HCT116 (cell line): ENCODE measurements around the gene SCD5. TPM values are rescaled to one million over a fixed set of nuclear protein-coding genes. Genes with fewer than 3 reads are reported as not detected.

ENCODE experiments used
- ATAC-seq: fragments of 200-7000 bp; cut with Tn5 transposase; 2 replicates; pipeline ENCODE4 v1.9.1; 2020; ENCODE audit warnings: mild to moderate bottlenecking, moderate library complexity
- BruUV-seq: library from RNA; stranded (reverse); fragments of 400-500 nt; replicated peaks from 2 replicates; lab custom pipeline; 2021; lab: Mats Ljungman, UMichigan
- CTCF ChIA-PET: fragments of 300-600 bp; sonication (Branson Sonifier 250); formaldehyde crosslinking; loops from one replicate; lab custom pipeline; 2021; ENCODE audit warnings: antibody characterized with exemption; lab: Charles Lee
- POLR2A ChIA-PET: fragments of 300-600, 350-600 bp; sonication (Branson Sonifier 250); formaldehyde crosslinking; loops from one replicate; lab custom pipeline; 2021; ENCODE audit warnings: antibody characterized with exemption; lab: Charles Lee
- RAD21 ChIA-PET, 2 experiments: fragments of 300-600 bp; sonication (Branson Sonifier 250); formaldehyde crosslinking; loops; one replicate each; lab custom pipeline; 2023; ENCODE audit warnings: low total read pairs in 2 of 2; ENCODE audit not compliant: uncharacterized antibody in 2 of 2, unreplicated experiment in 2 of 2, low non-redundant PET in 1 of 2; lab: Charles Lee
- DNase-seq: peaks from one replicate; pipeline ENCODE4 v3.0.0-alpha.2; 2010; ENCODE audit warnings: low read depth, low spot score
- H2AFZ ChIP-seq: fragments of 200-600 bp; shearing (Covaris generic), sonication (generic); 2 replicates; pipeline ENCODE4 v1.6.1; 2017; ENCODE audit warnings: low read depth, mixed run types, mixed read lengths, antibody characterized with exemption, low read length; ENCODE audit not compliant: poor library complexity, severe bottlenecking
- H3K27ac ChIP-seq: 2 replicates; pipeline ENCODE4 v1.5.1; 2012; ENCODE audit warnings: low read depth, low read length
- H3K27me3 ChIP-seq: fragments of 200-600 bp; sonication (generic); 2 replicates; pipeline ENCODE4 v1.6.1; 2016; ENCODE audit warnings: mixed run types, low read length, mixed read lengths; ENCODE audit not compliant: insufficient read depth
- H3K36me3 ChIP-seq, 2 experiments: fragments of 200-500 bp in 1 of 2; fragments of 200-600 bp in 1 of 2; sonication (Bioruptor generic) in 1 of 2; sonication (generic) in 1 of 2; 2 replicates each; pipeline versions ENCODE4 v1.5.1 to v1.6.1; 2014 to 2016; ENCODE audit warnings: low read length in 2 of 2, inconsistent platforms in 1 of 2, mixed read lengths in 1 of 2, mixed run types in 1 of 2; ENCODE audit not compliant: insufficient read depth in 2 of 2, control insufficient read depth in 1 of 2
- H3K4me1 ChIP-seq, 2 experiments: fragments of 200-600 bp in 1 of 2; sonication (generic) in 1 of 2; 2 replicates each; pipeline versions ENCODE4 v1.5.1 to v1.6.1; 2012 to 2017; ENCODE audit warnings: low read length in 2 of 2, inconsistent platforms in 1 of 2, mild to moderate bottlenecking in 1 of 2, mixed read lengths in 1 of 2, mixed run types in 1 of 2, moderate library complexity in 1 of 2; ENCODE audit not compliant: insufficient read depth in 2 of 2, control insufficient read depth in 1 of 2
- H3K4me2 ChIP-seq: fragments of 200-600 bp; sonication (generic); 2 replicates; pipeline ENCODE4 v1.6.1; 2017; ENCODE audit warnings: mixed run types, low read length, mixed read lengths
- H3K4me3 ChIP-seq, 2 experiments: fragments of 200-600 bp in 1 of 2; sonication (generic) in 1 of 2; replicated peaks in 1 of 2; 2 replicates each; pipeline ENCODE4 v1.5.1; 2011 to 2016; ENCODE audit warnings: low read length in 2 of 2, control low read depth in 1 of 2, low read depth in 1 of 2, mild to moderate bottlenecking in 1 of 2, mixed read lengths in 1 of 2, mixed run types in 1 of 2
- H3K79me2 ChIP-seq: fragments of 200-600 bp; sonication (generic); 2 replicates; pipeline ENCODE4 v1.6.1; 2017; ENCODE audit warnings: mild to moderate bottlenecking, mixed run types, low read length, moderate library complexity, mixed read lengths; ENCODE audit not compliant: insufficient read depth
- H3K9ac ChIP-seq: fragments of 200-600 bp; sonication (generic); 2 replicates; pipeline ENCODE4 v1.6.1; 2016; ENCODE audit warnings: low read length, mixed read lengths
- H3K9me2 ChIP-seq: fragments of 200-600 bp; sonication (generic), shearing (Covaris generic); 2 replicates; pipeline ENCODE4 v1.6.1; 2017; ENCODE audit warnings: mixed run types, mild to moderate bottlenecking, moderate library complexity; ENCODE audit not compliant: insufficient read depth
- H3K9me3 ChIP-seq, 2 experiments: fragments of 200-500 bp in 1 of 2; fragments of 200-600 bp in 1 of 2; sonication (Bioruptor generic) in 1 of 2; sonication (generic) in 1 of 2; 2 replicates each; pipeline ENCODE4 v1.6.1; 2014 to 2017; ENCODE audit warnings: low read length in 2 of 2, mixed read lengths in 2 of 2, inconsistent platforms in 1 of 2, low read depth in 1 of 2, mild to moderate bottlenecking in 1 of 2, mixed run types in 1 of 2, moderate library complexity in 1 of 2; ENCODE audit not compliant: control insufficient read depth in 1 of 2, insufficient read depth in 1 of 2
- H4K20me1 ChIP-seq: fragments of 200-600 bp; sonication (generic), shearing (Covaris generic); 2 replicates; pipeline ENCODE4 v1.6.1; 2017; ENCODE audit warnings: mixed run types, mild to moderate bottlenecking, moderate library complexity; ENCODE audit not compliant: insufficient read depth
- CEBPB ChIP-seq: IDR thresholded peaks from 2 replicates; pipeline ENCODE4 v1.6.1; 2012; ENCODE audit warnings: low read depth
- EGR1 ChIP-seq: IDR thresholded peaks from 2 replicates; pipeline ENCODE4 v1.6.1; 2012; ENCODE audit warnings: low read depth
- EZH2 ChIP-seq: fragments of 200-600 bp; sonication (generic); IDR thresholded peaks from 2 replicates; pipeline ENCODE4 v1.6.1; 2017; ENCODE audit warnings: antibody characterized with exemption, mixed run types
- EZH2phosphoT487 ChIP-seq: fragments of 200-600 bp; IDR thresholded peaks from 2 replicates; pipeline ENCODE4 v1.6.1; 2018; ENCODE audit warnings: antibody characterized with exemption, borderline replicate concordance
- FOSL1 ChIP-seq: IDR thresholded peaks from 2 replicates; pipeline ENCODE4 v1.6.1; 2012; ENCODE audit warnings: low read depth
- POLR2A ChIP-seq: IDR thresholded peaks from 2 replicates; pipeline ENCODE4 v1.7.0; 2011; ENCODE audit warnings: borderline replicate concordance; ENCODE audit not compliant: insufficient read depth, insufficient read length; ENCODE audit errors: extremely low read depth
- POLR2AphosphoS5 ChIP-seq: IDR thresholded peaks from 2 replicates; pipeline ENCODE4 v1.6.1; 2011; ENCODE audit warnings: mild to moderate bottlenecking, low read depth, low read length, moderate library complexity
- RAD21 ChIP-seq: IDR thresholded peaks from 2 replicates; pipeline ENCODE4 v1.6.1; 2012; ENCODE audit warnings: low read depth, mild to moderate bottlenecking
- SIN3A ChIP-seq: IDR thresholded peaks from 2 replicates; pipeline ENCODE4 v1.6.1; 2012; ENCODE audit warnings: low read depth
- TCF7L2 ChIP-seq: IDR thresholded peaks from 2 replicates; pipeline ENCODE4 v1.7.0; 2011; ENCODE audit warnings: borderline replicate concordance, inconsistent platforms; ENCODE audit not compliant: insufficient read depth, insufficient read length; ENCODE audit errors: extremely low read depth
- ZFX ChIP-seq: fragments of 450-650 bp; IDR thresholded peaks from 2 replicates; pipeline ENCODE4 v1.6.1; 2017
- ZNF274 ChIP-seq: fragments of 200-500 bp; sonication (Bioruptor generic); IDR thresholded peaks from 2 replicates; pipeline ENCODE4 v1.6.1; 2014; ENCODE audit warnings: mild to moderate bottlenecking, low read depth, low read length, inconsistent platforms
- intact Hi-C: fragments of 100-400 bp; cut with micrococcal nuclease; formaldehyde crosslinking; loops from 2 replicates; pipeline ENCODE4 v1.10.0; 2022
- total RNA-seq: library from RNA; stranded (reverse); gene quantifications from one replicate; pipeline ENCODE4 v1.2.1, GENCODE V29; 2021; ENCODE audit not compliant: unreplicated experiment
- TF ChIP-seq, protein P1 (sequence below): IDR thresholded peaks from 2 replicates; pipeline ENCODE4 v1.6.1; 2012; ENCODE audit warnings: low read depth
- TF ChIP-seq, protein P2 (sequence below): IDR thresholded peaks from 2 replicates; pipeline ENCODE4 v1.6.1; 2012
- TF ChIP-seq, protein P3 (sequence below): IDR thresholded peaks from 2 replicates; pipeline ENCODE4 v1.6.1; 2011; ENCODE audit warnings: mild to moderate bottlenecking, low read length, moderate library complexity; ENCODE audit not compliant: insufficient replicate concordance; ENCODE audit errors: extremely low read depth

Gene SCD5
- total RNA-seq, 1 experiment from 2014 or later: 21.7 TPM

DNA sequence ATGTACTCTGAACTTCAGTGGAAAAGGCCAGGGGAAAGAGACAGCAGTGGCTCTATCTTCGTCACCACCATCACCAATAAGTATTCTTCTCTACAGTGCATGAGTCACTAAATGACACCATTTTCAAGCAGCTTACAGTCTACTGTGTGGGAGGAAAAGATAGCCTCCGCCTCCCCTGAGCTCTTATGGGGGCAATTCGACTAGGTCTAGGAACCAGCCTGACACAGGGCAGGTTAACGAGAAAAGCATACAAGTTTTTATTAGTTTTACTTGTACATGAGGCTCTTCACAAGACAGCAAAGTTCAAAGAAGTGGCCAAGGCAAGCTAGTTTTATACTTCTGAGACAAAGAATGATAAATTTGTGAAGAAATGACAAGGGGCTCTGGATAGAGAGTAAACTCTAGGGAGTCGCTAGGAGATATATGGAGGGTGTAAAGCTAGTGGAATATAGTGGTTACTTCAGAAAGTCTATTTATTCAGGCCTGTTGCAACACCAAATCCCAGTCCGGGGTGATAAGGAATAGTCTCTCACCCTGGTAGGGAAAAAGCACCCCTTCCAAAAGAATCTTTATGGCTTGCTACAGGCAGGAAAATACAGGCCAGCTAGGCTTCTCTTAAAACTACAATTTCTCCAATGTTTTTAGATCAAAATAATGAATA lies 49.7 kb downstream of the SCD5 start (continued):
- no peak for TF ChIP-seq TCF7L2
- no peak for TF ChIP-seq FOSL1
- TF ChIP-seq RAD21: no peak
- TF ChIP-seq ZFX: no peak
- no peak for TF ChIP-seq SIN3A
- no peak for TF ChIP-seq POLR2A
- no peak for TF ChIP-seq CEBPB
- TF ChIP-seq EZH2phosphoT487: no peak
- TF ChIP-seq, all 23 proteins: peak for 0

DNA sequence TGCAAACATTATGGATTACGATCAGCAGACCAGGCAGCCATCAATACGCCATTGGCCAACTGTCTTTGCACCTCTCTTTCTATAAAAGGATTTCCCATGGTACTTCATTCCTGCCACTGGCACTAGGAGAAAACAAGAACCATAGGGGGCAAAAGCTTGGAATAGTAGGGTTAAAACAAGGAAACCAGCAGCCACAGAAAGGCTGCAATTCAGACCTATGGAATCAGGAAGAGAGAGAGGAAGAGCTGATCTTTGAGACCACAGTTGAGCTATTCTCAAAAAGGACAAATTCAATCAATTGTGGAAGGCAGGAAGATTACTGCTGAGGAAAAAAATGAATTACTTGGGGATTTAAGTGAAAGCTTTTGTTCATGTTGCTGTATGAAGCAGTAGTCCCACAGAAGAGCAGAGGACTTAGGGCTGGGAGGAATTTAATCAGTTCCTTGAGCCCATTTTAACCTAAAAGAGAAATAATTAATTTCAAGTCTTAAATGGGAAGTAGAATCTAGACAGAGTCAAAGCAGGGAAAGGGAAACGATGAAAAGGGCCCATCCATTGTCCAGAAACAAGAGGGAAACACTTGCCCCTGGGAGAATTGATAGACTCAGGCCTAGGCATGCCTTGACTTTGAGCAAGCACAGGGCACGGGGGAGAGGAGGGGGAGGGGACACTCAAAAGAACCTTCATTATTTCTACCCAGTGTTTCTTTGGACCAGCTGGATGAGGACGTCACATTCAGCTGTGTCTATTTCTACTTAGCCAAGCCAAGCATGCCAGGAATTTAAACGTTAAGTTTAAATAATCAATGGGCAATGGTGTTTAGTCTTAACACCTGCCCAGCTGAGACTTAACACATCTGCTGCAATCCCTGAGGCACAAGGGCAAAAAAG lies 50.7 kb downstream of the SCD5 start:
- no TSS peak for BruUV-seq
- Histone ChIP-seq H3K4me2 (no peak overlapping the region), H3K9me3 (no peaks in the 10 kb centered on the region), H3K9me2 (no peaks in the 10 kb centered on the region), H3K4me1 (peaks cover 3 to 20% of the 10 kb centered on the region in 2 experiments; a peak in 2 of 4 replicates), H3K9ac (no peak overlapping the region), H3K4me3 (no peak overlapping the region), H3K27ac (no peak overlapping the region), H3K36me3 (no peaks in the 10 kb centered on the region), H3K79me2 (no peaks in the 10 kb centered on the region), H4K20me1 (no peaks in the 10 kb centered on the region), H3K27me3 (no peaks in the 10 kb centered on the region), H2AFZ (no peak overlapping the region)
- ATAC-seq (no peak), DNase-seq (no peak)
- RAD21 ChIA-PET: no interaction called here
- TF ChIP-seq, protein P1, sequence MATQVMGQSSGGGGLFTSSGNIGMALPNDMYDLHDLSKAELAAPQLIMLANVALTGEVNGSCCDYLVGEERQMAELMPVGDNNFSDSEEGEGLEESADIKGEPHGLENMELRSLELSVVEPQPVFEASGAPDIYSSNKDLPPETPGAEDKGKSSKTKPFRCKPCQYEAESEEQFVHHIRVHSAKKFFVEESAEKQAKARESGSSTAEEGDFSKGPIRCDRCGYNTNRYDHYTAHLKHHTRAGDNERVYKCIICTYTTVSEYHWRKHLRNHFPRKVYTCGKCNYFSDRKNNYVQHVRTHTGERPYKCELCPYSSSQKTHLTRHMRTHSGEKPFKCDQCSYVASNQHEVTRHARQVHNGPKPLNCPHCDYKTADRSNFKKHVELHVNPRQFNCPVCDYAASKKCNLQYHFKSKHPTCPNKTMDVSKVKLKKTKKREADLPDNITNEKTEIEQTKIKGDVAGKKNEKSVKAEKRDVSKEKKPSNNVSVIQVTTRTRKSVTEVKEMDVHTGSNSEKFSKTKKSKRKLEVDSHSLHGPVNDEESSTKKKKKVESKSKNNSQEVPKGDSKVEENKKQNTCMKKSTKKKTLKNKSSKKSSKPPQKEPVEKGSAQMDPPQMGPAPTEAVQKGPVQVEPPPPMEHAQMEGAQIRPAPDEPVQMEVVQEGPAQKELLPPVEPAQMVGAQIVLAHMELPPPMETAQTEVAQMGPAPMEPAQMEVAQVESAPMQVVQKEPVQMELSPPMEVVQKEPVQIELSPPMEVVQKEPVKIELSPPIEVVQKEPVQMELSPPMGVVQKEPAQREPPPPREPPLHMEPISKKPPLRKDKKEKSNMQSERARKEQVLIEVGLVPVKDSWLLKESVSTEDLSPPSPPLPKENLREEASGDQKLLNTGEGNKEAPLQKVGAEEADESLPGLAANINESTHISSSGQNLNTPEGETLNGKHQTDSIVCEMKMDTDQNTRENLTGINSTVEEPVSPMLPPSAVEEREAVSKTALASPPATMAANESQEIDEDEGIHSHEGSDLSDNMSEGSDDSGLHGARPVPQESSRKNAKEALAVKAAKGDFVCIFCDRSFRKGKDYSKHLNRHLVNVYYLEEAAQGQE: no peak
- TF ChIP-seq, protein P2, sequence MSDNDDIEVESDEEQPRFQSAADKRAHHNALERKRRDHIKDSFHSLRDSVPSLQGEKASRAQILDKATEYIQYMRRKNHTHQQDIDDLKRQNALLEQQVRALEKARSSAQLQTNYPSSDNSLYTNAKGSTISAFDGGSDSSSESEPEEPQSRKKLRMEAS: no peak
- TF ChIP-seq EZH2: no peak
- TF ChIP-seq ZNF274: no peak
- TF ChIP-seq, protein P3, sequence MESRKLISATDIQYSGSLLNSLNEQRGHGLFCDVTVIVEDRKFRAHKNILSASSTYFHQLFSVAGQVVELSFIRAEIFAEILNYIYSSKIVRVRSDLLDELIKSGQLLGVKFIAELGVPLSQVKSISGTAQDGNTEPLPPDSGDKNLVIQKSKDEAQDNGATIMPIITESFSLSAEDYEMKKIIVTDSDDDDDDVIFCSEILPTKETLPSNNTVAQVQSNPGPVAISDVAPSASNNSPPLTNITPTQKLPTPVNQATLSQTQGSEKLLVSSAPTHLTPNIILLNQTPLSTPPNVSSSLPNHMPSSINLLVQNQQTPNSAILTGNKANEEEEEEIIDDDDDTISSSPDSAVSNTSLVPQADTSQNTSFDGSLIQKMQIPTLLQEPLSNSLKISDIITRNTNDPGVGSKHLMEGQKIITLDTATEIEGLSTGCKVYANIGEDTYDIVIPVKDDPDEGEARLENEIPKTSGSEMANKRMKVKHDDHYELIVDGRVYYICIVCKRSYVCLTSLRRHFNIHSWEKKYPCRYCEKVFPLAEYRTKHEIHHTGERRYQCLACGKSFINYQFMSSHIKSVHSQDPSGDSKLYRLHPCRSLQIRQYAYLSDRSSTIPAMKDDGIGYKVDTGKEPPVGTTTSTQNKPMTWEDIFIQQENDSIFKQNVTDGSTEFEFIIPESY: no peak
- TF ChIP-seq POLR2A: no peak
- TF ChIP-seq POLR2AphosphoS5: no peak
- TF ChIP-seq EGR1: no peak
- intact Hi-C loops: no loop called here
- CTCF ChIA-PET: interaction anchor here (1.0 kb wide), 1 partner anchor 9 kb away, joined by 5 read pairs; no protein-coding TSS in a partner anchor
- POLR2A ChIA-PET: no interaction called here
